Thyroid gland (tissue), 4 donors: ENCODE data around the gene LRCH2. TPM values are rescaled to one million over a fixed set of nuclear protein-coding genes. Genes with fewer than 3 reads are reported as not detected.
"Not testable (repeated sequence)": the region's sequence is repeated elsewhere in the genome, so short reads cannot be mapped to it uniquely, and the experiment has no call there.

Experiments used
- DNase-seq, 2 donors: peaks; one replicate each; pipeline ENCODE4 v3.0.0-alpha.2; 2019
- H3K27ac ChIP-seq, 3 donors: fragments of 200-600 bp; sonication (generic); 1 replicate in 2 of 3; 2 replicates in 1 of 3; pipeline ENCODE4 v1.5.1; 2016 to 2019; ENCODE audit warnings: mild to moderate bottlenecking in 1 of 3, moderate library complexity in 1 of 3
- H3K27me3 ChIP-seq: fragments of 200-600 bp; sonication (generic); one replicate; pipeline ENCODE4 v1.5.1; 2019
- H3K36me3 ChIP-seq, 2 donors: fragments of 200-600 bp; sonication (generic); one replicate each; pipeline ENCODE4 v1.5.1; 2016 to 2019
- H3K4me1 ChIP-seq, 2 donors: fragments of 200-600 bp; sonication (generic); one replicate each; pipeline ENCODE4 v1.5.1; 2017 to 2019
- H3K4me3 ChIP-seq, 3 donors: fragments of 200-600 bp; sonication (generic); replicated peaks in 1 of 3; 1 replicate in 2 of 3; 2 replicates in 1 of 3; pipeline ENCODE4 v1.5.1; 2016; ENCODE audit warnings: mild to moderate bottlenecking in 1 of 3
- H3K9me3 ChIP-seq: fragments of 200-600 bp; sonication (generic); one replicate; pipeline ENCODE4 v1.5.1; 2017
- POLR2A ChIP-seq, 2 donors: fragments of 450-650 bp; IDR thresholded peaks; one replicate each; pipeline ENCODE4 v1.6.1; 2017; ENCODE audit warnings: antibody characterized with exemption in 2 of 2, mild to moderate bottlenecking in 2 of 2, moderate library complexity in 1 of 2
- WGBS, 2 donors: methylation state at CpG; one replicate each; pipeline ENCODE4 v1.1.5; 2017; 5-methylcytosine and 5-hydroxymethylcytosine counted together
- intact Hi-C: fragments of 100-400 bp; cut with DNase I; formaldehyde crosslinking; loops from one replicate; pipeline ENCODE4 v1.15.1; 2023
- total RNA-seq, 4 donors: library from RNA; depleted of rRNA; stranded (reverse); fragments of >200 nt; gene quantifications; one replicate each; pipeline ENCODE4 v1.2.3, GENCODE V29; 2016
- TF ChIP-seq, protein P1 (sequence below), 6 experiments: fragments of 200-600 bp in 3 of 6; fragments of 450-650 bp in 3 of 6; sonication (generic) in 3 of 6; IDR thresholded peaks; one replicate each; pipeline ENCODE4 v1.5.1; 2016 to 2019; ENCODE audit warnings: antibody characterized with exemption in 6 of 6, mild to moderate bottlenecking in 2 of 6, inconsistent platforms in 1 of 6, moderate library complexity in 1 of 6

Gene LRCH2
- total RNA-seq, 4 donors from 2014 or later: 4.6 to 10.2 (median 5.6) TPM

DNA sequence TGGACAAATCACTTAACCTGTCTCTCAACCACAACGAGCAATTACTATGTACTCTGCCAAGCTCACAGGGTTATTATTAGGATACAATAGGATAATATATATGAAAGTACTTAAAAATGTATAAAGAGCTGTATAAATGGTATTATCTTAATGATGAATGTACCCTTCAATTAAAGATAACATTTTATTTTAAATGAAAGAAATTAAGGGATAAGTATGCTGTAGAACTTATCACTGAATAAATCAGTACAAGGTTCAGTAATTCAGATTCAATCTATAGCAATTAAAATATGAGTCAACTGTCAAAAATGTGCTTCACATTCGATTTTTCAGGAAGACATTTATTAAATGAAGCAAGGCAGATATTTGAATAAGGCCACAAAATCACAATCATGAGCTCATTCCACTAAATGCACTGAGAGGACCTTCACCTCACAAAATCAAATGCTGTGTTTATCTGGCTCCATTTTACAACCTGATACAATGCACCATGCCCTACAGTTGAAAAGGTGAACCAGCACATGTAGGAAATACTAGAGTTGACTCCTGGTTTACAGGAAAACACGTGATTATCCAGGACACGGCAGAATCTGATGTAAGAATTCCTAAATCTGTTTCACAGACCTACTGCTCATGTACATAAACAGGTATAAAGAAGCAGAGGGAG lies 4.4 kb downstream of the LRCH2 start:
- Histone ChIP-seq H3K27me3 (no peaks in the 10 kb centered on the region), H3K4me3 (no peak overlapping the region), H3K4me1 (peaks cover 3 to 4% of the 10 kb centered on the region in 2 donors), H3K9me3 (no peaks in the 10 kb centered on the region), H3K27ac (no peak overlapping the region), H3K36me3 (no peaks in the 10 kb centered on the region)
- no peak for TF ChIP-seq POLR2A (IDR thresholded peaks at IDR 0.05)
- TF ChIP-seq, protein P1, sequence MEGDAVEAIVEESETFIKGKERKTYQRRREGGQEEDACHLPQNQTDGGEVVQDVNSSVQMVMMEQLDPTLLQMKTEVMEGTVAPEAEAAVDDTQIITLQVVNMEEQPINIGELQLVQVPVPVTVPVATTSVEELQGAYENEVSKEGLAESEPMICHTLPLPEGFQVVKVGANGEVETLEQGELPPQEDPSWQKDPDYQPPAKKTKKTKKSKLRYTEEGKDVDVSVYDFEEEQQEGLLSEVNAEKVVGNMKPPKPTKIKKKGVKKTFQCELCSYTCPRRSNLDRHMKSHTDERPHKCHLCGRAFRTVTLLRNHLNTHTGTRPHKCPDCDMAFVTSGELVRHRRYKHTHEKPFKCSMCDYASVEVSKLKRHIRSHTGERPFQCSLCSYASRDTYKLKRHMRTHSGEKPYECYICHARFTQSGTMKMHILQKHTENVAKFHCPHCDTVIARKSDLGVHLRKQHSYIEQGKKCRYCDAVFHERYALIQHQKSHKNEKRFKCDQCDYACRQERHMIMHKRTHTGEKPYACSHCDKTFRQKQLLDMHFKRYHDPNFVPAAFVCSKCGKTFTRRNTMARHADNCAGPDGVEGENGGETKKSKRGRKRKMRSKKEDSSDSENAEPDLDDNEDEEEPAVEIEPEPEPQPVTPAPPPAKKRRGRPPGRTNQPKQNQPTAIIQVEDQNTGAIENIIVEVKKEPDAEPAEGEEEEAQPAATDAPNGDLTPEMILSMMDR (IDR thresholded peaks at IDR 0.05): no peak
- intact Hi-C loops: no loop called here
- DNase-seq: no peak
- 46 to 53% methylated on average over 4 of the region's 4 CpGs for WGBS, 2 donors

DNA sequence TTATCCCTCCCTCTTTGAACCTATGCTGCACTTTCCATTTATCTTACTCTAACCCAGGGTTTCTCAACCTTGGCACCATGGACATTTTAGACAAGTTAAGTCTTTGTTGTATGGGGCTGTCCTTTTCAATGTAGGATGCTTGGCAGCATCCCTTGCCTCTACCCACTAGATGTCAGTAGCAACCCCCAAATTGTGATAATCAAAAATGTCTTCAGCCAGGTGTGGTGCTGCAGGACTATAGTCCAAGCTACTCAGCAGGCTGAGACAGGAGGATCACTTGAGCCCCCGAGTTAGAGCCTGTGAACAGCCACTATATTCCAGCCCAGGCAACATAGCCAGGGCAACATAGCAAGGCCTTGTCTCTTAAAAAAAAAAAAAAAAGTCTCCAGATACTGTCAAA lies 7.0 kb downstream of the LRCH2 start:
- Histone ChIP-seq H3K36me3 (no peaks in the 10 kb centered on the region), H3K27me3 (no peaks in the 10 kb centered on the region), H3K4me1 (peaks cover 3 to 4% of the 10 kb centered on the region in 2 donors), H3K4me3 (no peak overlapping the region), H3K27ac (no peak overlapping the region), H3K9me3 (no peaks in the 10 kb centered on the region)
- TF ChIP-seq, protein P1 (IDR thresholded peaks at IDR 0.05): peak in 4 of 6 experiments; percentile 49 to 56 (median 52)
- no peak for TF ChIP-seq POLR2A (IDR thresholded peaks at IDR 0.05)
- DNase-seq: peak; percentile 28 to 33
- WGBS, 2 donors: 0 to 14% methylated on average over 1 of the region's 1 CpG
- intact Hi-C loops: no loop called here

DNA sequence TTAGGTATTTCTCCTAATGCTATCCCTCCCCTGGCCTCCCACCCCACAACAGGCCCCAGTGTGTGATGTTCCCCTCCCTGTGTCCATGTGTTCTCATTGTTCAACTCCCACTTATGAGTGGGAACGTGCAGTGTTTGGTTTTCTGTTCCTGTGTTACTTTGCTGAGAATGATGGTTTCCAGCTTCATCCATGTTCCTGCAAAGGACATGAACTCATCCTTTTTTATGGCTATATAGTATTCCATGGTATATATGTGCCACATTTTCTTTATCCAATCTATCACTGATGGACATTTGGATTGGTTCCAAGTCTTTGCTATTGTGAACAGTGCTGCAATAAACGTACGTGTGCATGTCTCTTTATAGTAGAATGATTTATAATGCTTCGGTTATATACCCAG lies 16.6 kb downstream of the LRCH2 start:
- H3K36me3 ChIP-seq, H3K27ac ChIP-seq, H3K4me1 ChIP-seq, DNase-seq, H3K27me3 ChIP-seq, intact Hi-C loops, H3K4me3 ChIP-seq, H3K9me3 ChIP-seq: not testable (repeated sequence)
- 91 to 94% methylated on average over 4 of the region's 4 CpGs for WGBS, 2 donors

DNA sequence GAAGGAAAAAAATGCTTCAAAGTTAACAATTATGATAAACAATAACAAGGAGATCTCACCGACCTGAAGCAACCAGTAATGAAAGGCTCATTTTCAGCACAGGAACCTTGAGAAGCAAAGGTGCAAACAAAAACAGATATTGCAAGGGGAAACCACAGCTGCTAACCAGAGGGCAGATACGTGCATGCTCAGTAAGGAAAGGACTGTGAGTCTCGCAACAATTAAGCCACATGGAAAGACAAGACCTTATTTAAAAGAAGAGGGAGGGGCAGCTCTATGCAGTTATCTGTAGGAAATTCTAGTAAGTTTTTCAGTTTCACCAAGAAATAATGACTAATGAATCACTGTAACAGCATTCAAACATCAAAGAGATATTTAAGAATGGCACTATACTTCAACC lies 19.3 kb downstream of the LRCH2 start:
- Histone ChIP-seq H3K9me3 (no peaks in the 10 kb centered on the region), H3K36me3 (no peaks in the 10 kb centered on the region), H3K4me1 (no peaks in the 10 kb centered on the region), H3K4me3 (no peak overlapping the region), H3K27ac (no peak overlapping the region), H3K27me3 (no peaks in the 10 kb centered on the region)
- intact Hi-C loops: no loop called here
- no peak for DNase-seq
- 83 to 86% methylated on average over 3 of the region's 3 CpGs for WGBS, 2 donors
- TF ChIP-seq, protein P1 (IDR thresholded peaks at IDR 0.05): no peak
- TF ChIP-seq POLR2A (IDR thresholded peaks at IDR 0.05): no peak

DNA sequence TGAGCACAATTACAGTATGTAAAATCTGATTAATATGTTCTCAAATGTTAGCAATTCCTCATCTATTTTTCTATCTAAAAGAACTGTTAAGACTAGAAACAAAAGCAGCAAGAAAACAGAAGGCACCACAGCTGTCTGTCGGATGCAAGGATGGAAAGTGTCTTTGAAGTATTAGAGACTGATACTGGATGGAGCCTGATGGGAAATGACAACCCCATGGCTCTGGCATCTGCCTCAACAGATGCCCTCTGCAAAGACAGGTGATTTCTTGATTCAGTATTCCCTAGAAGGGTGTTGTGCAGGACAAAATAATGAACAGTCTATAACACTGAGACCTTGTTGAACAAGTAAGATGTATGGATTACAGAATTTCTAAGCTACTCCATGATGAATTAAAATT lies 19.7 kb downstream of the LRCH2 start:
- no peak for DNase-seq
- Histone ChIP-seq H3K27me3 (no peaks in the 10 kb centered on the region), H3K4me3 (no peak overlapping the region), H3K36me3 (no peaks in the 10 kb centered on the region), H3K27ac (no peak overlapping the region), H3K4me1 (no peaks in the 10 kb centered on the region), H3K9me3 (no peaks in the 10 kb centered on the region)
- TF ChIP-seq POLR2A (IDR thresholded peaks at IDR 0.05): no peak
- TF ChIP-seq, protein P1 (IDR thresholded peaks at IDR 0.05): no peak
- WGBS, 2 donors: 96 to 100% methylated on average over 1 of the region's 1 CpG
- intact Hi-C loops: no loop called here

DNA sequence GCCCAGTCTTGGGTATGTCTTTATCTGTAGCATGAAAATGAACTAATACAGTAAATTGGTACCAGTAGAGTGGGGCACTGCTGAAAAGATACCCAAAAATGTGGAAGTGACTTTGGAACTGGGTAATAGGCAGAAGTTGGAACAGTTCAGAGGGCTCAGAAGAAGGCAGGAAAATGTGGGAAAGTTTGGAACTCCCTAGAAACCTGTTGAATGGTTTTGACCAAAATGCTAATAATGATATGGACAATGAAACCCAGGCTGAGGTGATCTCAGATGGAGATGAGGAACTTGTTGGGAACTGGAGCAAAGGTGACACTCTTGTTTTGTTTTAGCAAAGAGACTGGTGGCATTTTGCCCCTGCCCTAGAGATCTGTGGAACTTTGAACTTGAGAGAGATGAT lies 24.3 kb downstream of the LRCH2 start:
- H3K4me1 ChIP-seq, H3K4me3 ChIP-seq, DNase-seq, H3K9me3 ChIP-seq, intact Hi-C loops, H3K36me3 ChIP-seq, H3K27me3 ChIP-seq, H3K27ac ChIP-seq: not testable (repeated sequence)
